GM12892 (cell line): ENCODE measurements around the gene ZFR2.

Experiments
- POLR2A ChIP-seq: IDR thresholded peaks from 2 replicates; pipeline ENCODE4 v1.6.1; 2011; ENCODE audit warnings: low read depth, low read length, control low read depth
- POLR2AphosphoS5 ChIP-seq: IDR thresholded peaks from 2 replicates; pipeline ENCODE4 v1.6.1; 2011; ENCODE audit warnings: low read depth, low read length, control low read depth

GRCh38 chr19:3808420-3809143 is 60.3 kb downstream of the ZFR2 start:
- TF ChIP-seq POLR2A (no peak), POLR2AphosphoS5 (no peak)
